HAP-1 (cell line): ENCODE results near the gene IQCE.

ENCODE experiments used
- DNase-seq, 2 experiments: peaks; one replicate each; pipeline ENCODE4 v3.0.0-alpha.2; 2016 to 2020; ENCODE audit warnings: low spot score in 2 of 2
- H3K27me3 ChIP-seq: fragments of 250-450 bp; sonication (Bioruptor Pico); 2 replicates; pipeline ENCODE4 v1.5.1; 2020; ENCODE audit warnings: low read depth, mild to moderate bottlenecking, moderate library complexity
- H3K36me3 ChIP-seq: fragments of 250-450 bp; sonication (Bioruptor Pico); replicated peaks from 2 replicates; pipeline ENCODE4 v1.5.1; 2020; ENCODE audit warnings: mild to moderate bottlenecking
- H3K4me1 ChIP-seq: fragments of 250-450 bp; sonication (Bioruptor Pico); 2 replicates; pipeline ENCODE4 v1.5.1; 2020; ENCODE audit warnings: mild to moderate bottlenecking
- H3K4me3 ChIP-seq: fragments of 250-450 bp; sonication (Bioruptor Pico); 2 replicates; pipeline ENCODE4 v1.5.1; 2020; ENCODE audit warnings: mild to moderate bottlenecking, moderate library complexity
- H3K9me3 ChIP-seq: fragments of 250-450 bp; sonication (Bioruptor Pico); 2 replicates; pipeline ENCODE4 v1.5.1; 2020; ENCODE audit warnings: mild to moderate bottlenecking, moderate library complexity
- in situ Hi-C: fragments of 300-500 bp; cut with MboI; formaldehyde crosslinking; loops from 3 replicates; pipeline ENCODE4 v1.14.3; 2020; ENCODE audit warnings: low sequenced_read_pairs, inconsistent platforms, mixed read lengths

The IQCE gene

DNA sequence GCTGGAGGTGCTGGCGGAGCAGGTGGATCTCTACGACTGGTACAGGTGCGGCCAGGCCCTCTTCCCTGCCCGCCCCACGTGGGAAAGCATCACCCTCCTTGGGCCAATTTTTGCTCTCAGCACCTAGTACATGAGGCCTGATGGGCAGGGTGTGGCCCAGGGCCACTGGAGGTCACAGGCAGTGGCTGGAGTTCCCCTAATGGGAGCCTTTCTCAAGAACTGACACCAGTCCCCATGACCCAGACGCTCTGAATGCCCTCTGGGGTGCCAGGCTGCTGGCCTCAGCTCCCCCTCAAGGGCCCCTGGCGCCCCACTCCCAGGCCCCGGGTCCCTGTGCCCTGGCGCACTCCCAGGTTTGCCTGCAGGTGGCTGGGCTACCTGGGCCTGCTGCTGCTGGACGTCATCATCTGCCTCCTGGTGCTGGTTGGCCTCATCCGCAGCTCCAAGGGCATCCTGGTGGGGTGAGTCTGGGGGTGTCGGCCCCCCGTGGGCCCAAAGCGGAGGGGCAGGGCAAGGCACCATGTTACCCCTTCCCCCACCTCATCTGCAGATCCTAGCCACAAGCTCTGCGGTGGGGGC lies 88.9 kb downstream of the IQCE start:
- Histone ChIP-seq H3K9me3 (no peaks in the 10 kb centered on the region), H3K27me3 (no peaks in the 10 kb centered on the region), H3K36me3 (0 out of 2 replicates have a peak, but pooled peaks cover 2% of the 10 kb centered on the region), H3K4me1 (no peaks in the 10 kb centered on the region), H3K4me3 (no peak overlapping the region)
- in situ Hi-C loops = no loop called here
- no peak for DNase-seq

DNA sequence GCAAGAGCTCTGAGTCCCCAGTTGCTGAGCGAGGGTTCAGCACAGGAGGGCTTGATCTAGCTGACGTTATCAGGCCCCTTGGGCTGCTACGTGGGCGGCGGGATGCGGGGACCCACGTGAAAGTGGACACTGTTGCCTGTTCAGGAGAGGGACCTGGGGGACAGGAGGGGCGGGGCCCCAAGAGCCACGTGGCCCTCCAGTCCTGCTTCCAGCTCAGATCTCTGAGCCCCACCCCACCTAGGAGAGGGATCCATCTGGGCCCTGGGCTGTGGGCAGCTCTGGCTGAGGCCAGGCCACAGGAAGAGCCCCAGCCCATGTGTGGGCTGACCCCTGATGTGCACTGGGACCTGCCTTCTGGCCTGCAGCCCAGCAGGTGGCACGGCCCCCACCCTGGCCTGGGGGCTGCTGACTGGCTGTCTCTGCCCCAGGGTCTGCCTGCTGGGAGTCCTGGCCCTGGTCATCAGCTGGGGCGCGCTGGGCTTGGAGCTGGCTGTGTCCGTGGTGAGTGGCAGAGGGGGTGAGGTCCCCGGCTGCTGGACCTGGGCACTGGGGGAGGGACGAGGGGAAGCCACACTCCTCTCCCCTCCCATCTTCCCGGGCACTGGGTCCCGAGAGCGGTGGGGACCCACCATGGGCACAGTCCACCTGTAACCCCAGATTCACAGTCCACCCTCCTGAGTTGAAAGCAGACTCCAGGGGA lies 90.5 kb downstream of the IQCE start:
- in situ Hi-C loops = no loop called here
- no peaks in the 10 kb centered on the region for H3K27me3 ChIP-seq
- H3K4me3 ChIP-seq = no peak overlapping the region
- peaks cover 5% of the 10 kb centered on the region; the same call in 1 of the 2 replicates for H3K4me1 ChIP-seq
- peaks cover 9% of the 10 kb centered on the region for H3K36me3 ChIP-seq
- no peak for DNase-seq
- H3K9me3 ChIP-seq = no peaks in the 10 kb centered on the region

- H3K9me3 ChIP-seq = no peaks in the 10 kb centered on the region
- H3K4me1 ChIP-seq = peaks cover 5% of the 10 kb centered on the region; the same call in 1 of the 2 replicates
- in situ Hi-C loops = no loop called here
- no peak for DNase-seq
- H3K27me3 ChIP-seq = no peaks in the 10 kb centered on the region
- no peak overlapping the region for H3K4me3 ChIP-seq
- H3K36me3 ChIP-seq = peaks cover 9% of the 10 kb centered on the region
Measured at GRCh38 chr7:2649991-2650390, 91.2 kb downstream of the IQCE start.

DNA sequence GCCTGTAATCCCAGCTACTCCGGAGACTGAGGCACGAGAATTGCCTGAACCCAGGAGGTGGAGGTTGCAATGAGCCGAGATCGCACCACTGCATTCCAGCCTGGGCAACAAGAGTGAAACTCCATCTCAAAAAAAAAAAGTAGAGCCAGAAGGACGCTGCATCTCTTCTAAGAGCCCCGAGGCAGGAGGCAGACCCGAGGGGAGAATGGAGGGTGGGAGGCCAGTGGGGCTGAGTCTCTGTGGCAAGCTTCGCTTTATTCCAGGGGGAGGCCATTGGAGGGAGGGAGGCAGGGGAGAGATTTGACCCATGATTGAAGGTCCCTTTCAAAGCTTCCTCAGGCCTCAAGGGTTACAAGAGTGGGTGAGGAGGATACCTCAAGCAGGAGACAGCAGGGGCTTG lies 91.7 kb downstream of the IQCE start:
- Histone ChIP-seq H3K4me1 (peaks cover 5% of the 10 kb centered on the region; the same call in 1 of the 2 replicates), H3K9me3 (no peaks in the 10 kb centered on the region), H3K27me3 (no peaks in the 10 kb centered on the region), H3K4me3 (no peak overlapping the region), H3K36me3 (peaks cover 9% of the 10 kb centered on the region)
- in situ Hi-C loops = no loop called here
- no peak for DNase-seq

- Histone ChIP-seq H3K4me3 (no peak overlapping the region), H3K36me3 (peaks cover 9% of the 10 kb centered on the region), H3K4me1 (peaks cover 5% of the 10 kb centered on the region; the same call in 1 of the 2 replicates), H3K27me3 (no peaks in the 10 kb centered on the region), H3K9me3 (no peaks in the 10 kb centered on the region)
- peak; percentile 31 to 70 for DNase-seq
- in situ Hi-C loops = no loop called here
Measured at GRCh38 chr7:2651336-2651735, 92.6 kb downstream of the IQCE start.

GRCh38 chr7:2651847-2652735 lies 93.3 kb downstream of the IQCE start:
- Histone ChIP-seq H3K4me1 (peaks cover 5% of the 10 kb centered on the region; the same call in 1 of the 2 replicates), H3K36me3 (peaks cover 9% of the 10 kb centered on the region), H3K4me3 (no peak overlapping the region), H3K9me3 (no peaks in the 10 kb centered on the region), H3K27me3 (no peaks in the 10 kb centered on the region)
- no peak for DNase-seq
- in situ Hi-C loops = no loop called here

DNA sequence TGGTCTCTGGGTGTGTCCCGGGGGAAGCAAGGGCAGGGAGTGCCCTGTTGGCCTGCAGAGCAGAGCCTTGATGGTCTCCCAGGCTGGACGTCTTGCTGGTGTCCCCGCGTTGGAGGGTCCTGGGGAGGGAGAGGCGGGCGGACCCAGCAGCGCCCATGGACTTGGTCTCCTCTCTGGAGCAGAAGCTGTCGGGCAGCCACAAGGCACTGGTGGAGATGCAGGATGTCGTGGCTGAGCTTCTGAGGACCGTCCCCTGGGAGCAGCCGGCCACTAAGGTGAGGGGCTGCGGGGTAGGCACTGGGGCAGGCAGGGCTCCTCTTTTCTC lies 93.9 kb downstream of the IQCE start:
- peaks cover 9% of the 10 kb centered on the region for H3K36me3 ChIP-seq
- H3K4me1 ChIP-seq = peaks cover 5% of the 10 kb centered on the region; the same call in 1 of the 2 replicates
- H3K9me3 ChIP-seq = no peaks in the 10 kb centered on the region
- no peak overlapping the region for H3K4me3 ChIP-seq
- in situ Hi-C loops = no loop called here
- H3K27me3 ChIP-seq = no peaks in the 10 kb centered on the region
- no peak for DNase-seq

- Histone ChIP-seq H3K9me3 (no peaks in the 10 kb centered on the region), H3K4me1 (peaks cover 5% of the 10 kb centered on the region; the same call in 1 of the 2 replicates), H3K36me3 (peaks cover 7% of the 10 kb centered on the region), H3K27me3 (no peaks in the 10 kb centered on the region), H3K4me3 (no peak overlapping the region)
- DNase-seq = no peak
- in situ Hi-C loops = no loop called here
Measured at GRCh38 chr7:2654059-2654458, 95.3 kb downstream of the IQCE start.

GRCh38 chr7:2655870-2656614 lies 97.3 kb downstream of the IQCE start:
- DNase-seq = no peak
- Histone ChIP-seq H3K27me3 (no peaks in the 10 kb centered on the region), H3K36me3 (peaks cover 7% of the 10 kb centered on the region), H3K9me3 (no peaks in the 10 kb centered on the region), H3K4me3 (no peak overlapping the region), H3K4me1 (peaks cover 5% of the 10 kb centered on the region; the same call in 1 of the 2 replicates)
- in situ Hi-C loops = no loop called here

- peaks cover 7% of the 10 kb centered on the region for H3K36me3 ChIP-seq
- no peaks in the 10 kb centered on the region for H3K9me3 ChIP-seq
- peaks cover 5% of the 10 kb centered on the region; the same call in 1 of the 2 replicates for H3K4me1 ChIP-seq
- no peak overlapping the region for H3K4me3 ChIP-seq
- DNase-seq = no peak
- no peaks in the 10 kb centered on the region for H3K27me3 ChIP-seq
- in situ Hi-C loops = no loop called here
Measured at GRCh38 chr7:2657208-2657607, 98.4 kb downstream of the IQCE start.

DNA sequence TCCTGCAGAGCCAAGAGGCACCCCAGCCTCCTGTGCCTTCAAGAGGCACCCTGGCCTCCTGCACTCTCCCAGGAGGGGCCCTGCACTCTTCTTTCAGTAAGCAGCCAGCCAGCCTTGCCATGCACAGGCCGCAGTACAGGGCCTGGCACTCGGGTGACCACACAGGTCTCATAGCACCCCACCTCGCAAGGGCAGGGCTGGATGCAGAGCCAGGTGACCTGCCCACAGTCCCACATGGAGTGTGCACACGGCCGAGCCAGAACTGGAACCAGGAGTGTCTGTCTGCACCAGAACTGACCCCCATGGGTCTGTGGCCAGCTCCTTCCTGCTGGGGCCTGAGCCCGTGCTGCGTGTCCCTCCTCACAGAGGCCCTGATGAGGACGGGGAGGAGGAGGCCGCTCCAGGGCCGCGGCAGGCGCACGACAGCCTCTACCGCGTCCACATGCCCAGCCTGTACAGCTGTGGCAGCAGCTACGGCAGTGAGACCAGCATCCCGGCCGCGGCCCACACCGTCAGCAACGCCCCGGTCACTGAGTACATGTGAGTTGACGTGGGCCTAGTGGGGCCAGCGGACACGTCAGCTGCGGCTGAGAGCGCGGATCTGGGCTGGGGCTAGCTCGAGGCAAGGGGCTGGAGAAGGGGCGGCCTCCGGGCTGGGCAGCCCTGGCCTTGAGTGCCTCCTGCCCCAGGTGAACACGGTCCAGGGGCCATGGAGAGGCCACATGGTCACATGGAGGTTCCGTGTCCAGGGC lies 99.3 kb downstream of the IQCE start:
- Histone ChIP-seq H3K36me3 (peaks cover 7% of the 10 kb centered on the region), H3K9me3 (no peaks in the 10 kb centered on the region)
- in situ Hi-C loops = no loop called here

GRCh38 chr7:2658941-2659340 lies 100.2 kb downstream of the IQCE start:
- Histone ChIP-seq H3K36me3 (peaks cover 2% of the 10 kb centered on the region), H3K27me3 (no peaks in the 10 kb centered on the region), H3K4me1 (no peaks in the 10 kb centered on the region), H3K9me3 (no peaks in the 10 kb centered on the region), H3K4me3 (no peak overlapping the region)
- DNase-seq = no peak
- in situ Hi-C loops = no loop called here

More for the DNA sequence above, 99.3 kb downstream of the IQCE start:
- peaks cover 5% of the 10 kb centered on the region; the same call in 1 of the 2 replicates for H3K4me1 ChIP-seq
- H3K27me3 ChIP-seq = no peaks in the 10 kb centered on the region
- no peak for DNase-seq
- H3K4me3 ChIP-seq = no peak overlapping the region
